ENCODE data around the gene RIPPLY3.

DNA sequence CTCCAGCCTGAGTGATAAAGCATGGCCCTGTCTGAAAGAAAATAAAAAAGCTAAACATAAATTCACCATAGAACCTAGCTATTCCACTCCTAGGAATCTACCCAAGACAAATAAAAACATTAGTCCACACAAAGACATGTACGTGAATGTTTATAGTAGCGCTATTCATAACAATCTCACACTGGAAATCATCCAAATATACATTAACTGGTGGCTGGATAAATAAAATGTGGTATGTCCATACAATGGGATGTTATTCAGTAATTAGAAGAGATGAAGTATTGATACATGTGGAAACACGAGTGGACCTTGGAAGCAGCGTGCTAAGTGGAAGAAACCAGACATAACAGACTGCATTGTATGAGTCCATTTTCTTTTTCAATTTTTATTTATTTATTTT is 29.7 kb downstream of the RIPPLY3 start:
- TF ChIP-seq, protein P1, sequence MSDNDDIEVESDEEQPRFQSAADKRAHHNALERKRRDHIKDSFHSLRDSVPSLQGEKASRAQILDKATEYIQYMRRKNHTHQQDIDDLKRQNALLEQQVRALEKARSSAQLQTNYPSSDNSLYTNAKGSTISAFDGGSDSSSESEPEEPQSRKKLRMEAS (IDR thresholded peaks at IDR 0.05; ENCODE audit: low read depth, low read length), result no peak
- TF ChIP-seq, protein P2, sequence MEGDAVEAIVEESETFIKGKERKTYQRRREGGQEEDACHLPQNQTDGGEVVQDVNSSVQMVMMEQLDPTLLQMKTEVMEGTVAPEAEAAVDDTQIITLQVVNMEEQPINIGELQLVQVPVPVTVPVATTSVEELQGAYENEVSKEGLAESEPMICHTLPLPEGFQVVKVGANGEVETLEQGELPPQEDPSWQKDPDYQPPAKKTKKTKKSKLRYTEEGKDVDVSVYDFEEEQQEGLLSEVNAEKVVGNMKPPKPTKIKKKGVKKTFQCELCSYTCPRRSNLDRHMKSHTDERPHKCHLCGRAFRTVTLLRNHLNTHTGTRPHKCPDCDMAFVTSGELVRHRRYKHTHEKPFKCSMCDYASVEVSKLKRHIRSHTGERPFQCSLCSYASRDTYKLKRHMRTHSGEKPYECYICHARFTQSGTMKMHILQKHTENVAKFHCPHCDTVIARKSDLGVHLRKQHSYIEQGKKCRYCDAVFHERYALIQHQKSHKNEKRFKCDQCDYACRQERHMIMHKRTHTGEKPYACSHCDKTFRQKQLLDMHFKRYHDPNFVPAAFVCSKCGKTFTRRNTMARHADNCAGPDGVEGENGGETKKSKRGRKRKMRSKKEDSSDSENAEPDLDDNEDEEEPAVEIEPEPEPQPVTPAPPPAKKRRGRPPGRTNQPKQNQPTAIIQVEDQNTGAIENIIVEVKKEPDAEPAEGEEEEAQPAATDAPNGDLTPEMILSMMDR (IDR thresholded peaks at IDR 0.05; ENCODE audit: low read depth, low read length), result no peak
